ENCODE measurements around the gene NOS1AP. TPM values are rescaled to one million over a fixed set of nuclear protein-coding genes. Genes with fewer than 3 reads are reported as not detected.

NOS1AP gene
- total and polyA plus RNA-seq, 2 donors (not counting 3 experiments of a cell fraction or from before 2014, with no cell fraction given) = 1.3 to 5.4 TPM

DNA sequence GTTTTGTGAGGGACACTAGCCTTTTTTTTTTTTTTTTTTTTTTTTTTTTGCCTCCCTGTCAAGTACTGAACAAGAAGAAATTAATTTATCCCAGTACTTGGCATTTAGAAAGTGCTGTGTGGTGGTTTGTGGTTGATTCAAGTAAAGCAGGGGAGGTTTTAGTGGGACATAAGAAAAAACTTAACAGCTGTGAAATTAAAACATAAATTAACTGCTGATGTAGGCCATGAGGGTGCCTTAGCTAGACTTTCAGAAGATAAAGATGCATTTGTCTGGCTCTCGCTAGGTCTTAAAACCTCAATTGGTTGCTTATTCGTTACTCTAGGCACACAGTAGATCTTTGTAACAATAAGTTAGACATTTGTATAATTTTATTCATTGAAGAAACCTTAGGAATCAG is 254.9 kb downstream of the NOS1AP start:
- Histone ChIP-seq H3K4me2 (ENCODE audit: insufficient read depth, low read length) (no peak overlapping the region), H3K9me3 (replicated peaks; ENCODE audit: control insufficient read depth, insufficient read depth, low read length) (no peaks in the 10 kb centered on the region), H3K4me3 (replicated peaks in 1 of 3; ENCODE audit: insufficient read depth in 1 of 3, low read depth in 1 of 3, low read length in 3 of 3) (no peak overlapping the region), H3K27me3 (ENCODE audit: control insufficient read depth in 2 of 2, insufficient read depth in 2 of 2, low read length in 2 of 2) (no peaks in the 10 kb centered on the region), H2AFZ (ENCODE audit: low read depth, low read length) (no peak overlapping the region), H3K9me1 (replicated peaks; ENCODE audit: control insufficient read depth, extremely low read depth, insufficient read depth, low read length) (no peaks in the 10 kb centered on the region), H3K79me2 (ENCODE audit: control insufficient read depth, insufficient read depth, low read length) (no peaks in the 10 kb centered on the region), H3K27ac (ENCODE audit: insufficient read depth, low read depth, low read length) (no peak overlapping the region), H3K4me1 (ENCODE audit: control insufficient read depth, extremely low read depth, insufficient read depth, low read length) (no peaks in the 10 kb centered on the region), H4K20me1 (replicated peaks; ENCODE audit: control insufficient read depth, extremely low read depth, insufficient read depth, low read length) (no peaks in the 10 kb centered on the region), H3K9ac (replicated peaks; ENCODE audit: extremely low read depth, insufficient read depth, low read length) (no peak overlapping the region), H3K36me3 (ENCODE audit: control insufficient read depth in 2 of 2, extremely low read depth in 1 of 2, insufficient read depth in 2 of 2, low read length in 2 of 2) (no peaks in the 10 kb centered on the region)
- intact Hi-C loops (cut with micrococcal nuclease) = no loop called here
- DNase-seq (ENCODE audit: low read depth, low spot score) (no peak), FAIRE-seq (no peak)
- dilution Hi-C loops (cut with MboI; ENCODE audit: extremely low pct_ligation_motif_present, low sequenced_read_pairs) = no loop called here
- no TSS peak for BruUV-seq (replicated peaks)
- POLR2A ChIA-PET = no interaction called here
- CTCF ChIA-PET = interaction anchor here (1.8 to 2.1 kb wide), 2 partner anchors 15 to 34 kb away, joined by 4 to 7 read pairs; no protein-coding TSS in a partner anchor
- TF ChIP-seq FOS (IDR thresholded peaks at IDR 0.05; ENCODE audit: borderline replicate concordance, insufficient read depth, low read length) (no peak), GATA2 (IDR thresholded peaks at IDR 0.05; ENCODE audit: insufficient read depth, insufficient read length, low read depth, low read length) (no peak)

DNA sequence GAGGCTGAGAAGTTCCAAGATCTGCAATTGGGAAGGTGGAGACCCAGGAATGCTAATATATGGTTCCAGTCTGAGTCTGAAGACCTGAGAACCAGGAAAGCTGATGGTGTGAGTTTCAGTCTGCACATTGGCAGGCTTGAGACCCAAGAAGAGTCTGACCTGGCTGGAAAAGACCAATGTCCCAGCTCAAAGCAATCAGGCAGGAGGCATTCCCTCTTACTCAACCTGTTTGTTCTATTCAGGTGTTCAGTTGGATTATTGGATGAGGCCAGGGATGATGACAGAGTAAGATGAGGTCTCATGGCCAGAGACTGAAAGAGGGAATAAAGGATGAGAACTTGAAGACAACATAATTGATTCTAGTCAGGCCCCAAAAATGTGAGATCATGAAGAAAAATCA is 257.1 kb downstream of the NOS1AP start:
- ChIA-PET CTCF (no interaction called here), POLR2A (no interaction called here)
- dilution Hi-C loops (cut with MboI; ENCODE audit: extremely low pct_ligation_motif_present, low sequenced_read_pairs) = no loop called here
- Histone ChIP-seq H3K36me3 (ENCODE audit: control insufficient read depth in 2 of 2, extremely low read depth in 1 of 2, insufficient read depth in 2 of 2, low read length in 2 of 2) (no peaks in the 10 kb centered on the region), H3K4me3 (replicated peaks in 1 of 3; ENCODE audit: insufficient read depth in 1 of 3, low read depth in 1 of 3, low read length in 3 of 3) (no peak overlapping the region), H3K27me3 (ENCODE audit: control insufficient read depth in 2 of 2, insufficient read depth in 2 of 2, low read length in 2 of 2) (no peaks in the 10 kb centered on the region), H3K79me2 (ENCODE audit: control insufficient read depth, insufficient read depth, low read length) (no peaks in the 10 kb centered on the region), H4K20me1 (replicated peaks; ENCODE audit: control insufficient read depth, extremely low read depth, insufficient read depth, low read length) (no peaks in the 10 kb centered on the region), H3K9ac (replicated peaks; ENCODE audit: extremely low read depth, insufficient read depth, low read length) (no peak overlapping the region), H3K9me1 (replicated peaks; ENCODE audit: control insufficient read depth, extremely low read depth, insufficient read depth, low read length) (no peaks in the 10 kb centered on the region), H3K4me2 (ENCODE audit: insufficient read depth, low read length) (no peak overlapping the region), H3K27ac (ENCODE audit: insufficient read depth, low read depth, low read length) (no peak overlapping the region), H3K4me1 (ENCODE audit: control insufficient read depth, extremely low read depth, insufficient read depth, low read length) (no peaks in the 10 kb centered on the region), H2AFZ (ENCODE audit: low read depth, low read length) (no peak overlapping the region), H3K9me3 (replicated peaks; ENCODE audit: control insufficient read depth, insufficient read depth, low read length) (no peaks in the 10 kb centered on the region)
- no peak for DNase-seq (ENCODE audit: low read depth, low spot score)
- intact Hi-C loops (cut with micrococcal nuclease) = no loop called here
- no peak for TF ChIP-seq EZH2 (IDR thresholded peaks at IDR 0.05; ENCODE audit: borderline replicate concordance, low read depth, low read length, severe bottlenecking)
- TF ChIP-seq POLR2A (IDR thresholded peaks at IDR 0.05; ENCODE audit: low read depth, low read length) = no peak
- TF ChIP-seq JUN (IDR thresholded peaks at IDR 0.05; ENCODE audit: borderline replicate concordance, insufficient read depth, insufficient read length, low read depth) = no peak
- TF ChIP-seq MYC (IDR thresholded peaks at IDR 0.05; ENCODE audit: low read depth, low read length) = no peak
- no peak for TF ChIP-seq FOS (IDR thresholded peaks at IDR 0.05; ENCODE audit: borderline replicate concordance, insufficient read depth, low read length)
- no peak for TF ChIP-seq POLR2AphosphoS5 (IDR thresholded peaks at IDR 0.05; ENCODE audit: insufficient read depth, low read depth, low read length)
- TF ChIP-seq, protein P1, sequence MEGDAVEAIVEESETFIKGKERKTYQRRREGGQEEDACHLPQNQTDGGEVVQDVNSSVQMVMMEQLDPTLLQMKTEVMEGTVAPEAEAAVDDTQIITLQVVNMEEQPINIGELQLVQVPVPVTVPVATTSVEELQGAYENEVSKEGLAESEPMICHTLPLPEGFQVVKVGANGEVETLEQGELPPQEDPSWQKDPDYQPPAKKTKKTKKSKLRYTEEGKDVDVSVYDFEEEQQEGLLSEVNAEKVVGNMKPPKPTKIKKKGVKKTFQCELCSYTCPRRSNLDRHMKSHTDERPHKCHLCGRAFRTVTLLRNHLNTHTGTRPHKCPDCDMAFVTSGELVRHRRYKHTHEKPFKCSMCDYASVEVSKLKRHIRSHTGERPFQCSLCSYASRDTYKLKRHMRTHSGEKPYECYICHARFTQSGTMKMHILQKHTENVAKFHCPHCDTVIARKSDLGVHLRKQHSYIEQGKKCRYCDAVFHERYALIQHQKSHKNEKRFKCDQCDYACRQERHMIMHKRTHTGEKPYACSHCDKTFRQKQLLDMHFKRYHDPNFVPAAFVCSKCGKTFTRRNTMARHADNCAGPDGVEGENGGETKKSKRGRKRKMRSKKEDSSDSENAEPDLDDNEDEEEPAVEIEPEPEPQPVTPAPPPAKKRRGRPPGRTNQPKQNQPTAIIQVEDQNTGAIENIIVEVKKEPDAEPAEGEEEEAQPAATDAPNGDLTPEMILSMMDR (IDR thresholded peaks at IDR 0.05; ENCODE audit: extremely low read depth in 1 of 2, insufficient read depth in 1 of 2, low read depth in 1 of 2, low read length in 2 of 2) = no peak
- TF ChIP-seq, protein P2, sequence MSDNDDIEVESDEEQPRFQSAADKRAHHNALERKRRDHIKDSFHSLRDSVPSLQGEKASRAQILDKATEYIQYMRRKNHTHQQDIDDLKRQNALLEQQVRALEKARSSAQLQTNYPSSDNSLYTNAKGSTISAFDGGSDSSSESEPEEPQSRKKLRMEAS (IDR thresholded peaks at IDR 0.05; ENCODE audit: insufficient read depth, insufficient read length) = no peak
- no peak for TF ChIP-seq GATA2 (IDR thresholded peaks at IDR 0.05; ENCODE audit: insufficient read depth, insufficient read length, low read depth, low read length)
- FAIRE-seq = no peak
- BruUV-seq (replicated peaks) = no TSS peak
